ENCODE data around the gene POLN. TPM values are rescaled to one million over a fixed set of nuclear protein-coding genes. Genes with fewer than 3 reads are reported as not detected.

The POLN gene
- polyA plus RNA-seq, 1 donor (not counting 4 experiments of a cell fraction or from before 2014, with no cell fraction given) = 1.3 TPM

GRCh38 chr4:2251795-2252529, 10.0 kb upstream of the POLN start:
- Histone ChIP-seq H3K9me1 (ENCODE audit: control insufficient read depth, extremely low read depth, insufficient read depth, low read length) (no peaks in the 10 kb centered on the region), H3K4me2 (ENCODE audit: control insufficient read depth, extremely low read depth, insufficient read depth, low read depth, low read length) (no peak overlapping the region), H3K9me3 (ENCODE audit: control insufficient read depth, low read depth, low read length) (no peaks in the 10 kb centered on the region), H3K27ac (ENCODE audit: control insufficient read depth, insufficient read depth, low read length) (no peak overlapping the region), H3K27me3 (ENCODE audit: control insufficient read depth, extremely low read depth, insufficient read depth, low read length) (no peaks in the 10 kb centered on the region), H4K20me1 (ENCODE audit: control insufficient read depth, extremely low read depth, insufficient read depth, low read length) (no peaks in the 10 kb centered on the region), H2AFZ (ENCODE audit: control insufficient read depth, low read length) (no peak overlapping the region), H3K9ac (ENCODE audit: control insufficient read depth, extremely low read depth, insufficient read depth, low read length) (no peak overlapping the region), H3K79me2 (ENCODE audit: control insufficient read depth, insufficient read depth, low read length) (no peaks in the 10 kb centered on the region), H3K4me1 (ENCODE audit: control insufficient read depth, extremely low read depth, insufficient read depth, low read length) (no peaks in the 10 kb centered on the region), H3K36me3 (ENCODE audit: control insufficient read depth in 2 of 2, extremely low read depth in 1 of 2, insufficient read depth in 2 of 2, low read length in 2 of 2) (peaks cover 4 to 37% of the 10 kb centered on the region in 2 experiments), H3K4me3 (ENCODE audit: control insufficient read depth in 2 of 3, extremely low read depth in 1 of 3, insufficient read depth in 2 of 3, low read depth in 1 of 3, low read length in 3 of 3) (no peak overlapping the region)
- TF ChIP-seq CTCF (optimal IDR thresholded peaks at IDR 0.05 in 1 of 3, IDR thresholded peaks at IDR 0.05 in 1 of 3, conservative IDR thresholded peaks at IDR 0.05 in 1 of 3; ENCODE audit: extremely low read depth in 1 of 3, insufficient read depth in 2 of 3, low read length in 3 of 3) = no peak
- no peak for TF ChIP-seq EZH2 (IDR thresholded peaks at IDR 0.05; ENCODE audit: low read length)
- DNase-seq (ENCODE audit: low read depth, low spot score) (no peak), FAIRE-seq (no peak)
- dilution Hi-C loops (cut with MboI; ENCODE audit: extremely low pct_ligation_motif_present, low sequenced_read_pairs) = no loop called here

- no peak for DNase-seq (ENCODE audit: low read depth, low spot score)
- Histone ChIP-seq H4K20me1 (ENCODE audit: control insufficient read depth, extremely low read depth, insufficient read depth, low read length) (no peaks in the 10 kb centered on the region), H3K27ac (ENCODE audit: control insufficient read depth, insufficient read depth, low read length) (no peak overlapping the region), H3K4me2 (ENCODE audit: control insufficient read depth, extremely low read depth, insufficient read depth, low read depth, low read length) (no peak overlapping the region), H3K4me1 (ENCODE audit: control insufficient read depth, extremely low read depth, insufficient read depth, low read length) (no peaks in the 10 kb centered on the region), H3K9me1 (ENCODE audit: control insufficient read depth, extremely low read depth, insufficient read depth, low read length) (no peaks in the 10 kb centered on the region), H3K79me2 (ENCODE audit: control insufficient read depth, insufficient read depth, low read length) (no peaks in the 10 kb centered on the region), H3K4me3 (ENCODE audit: control insufficient read depth in 2 of 3, extremely low read depth in 1 of 3, insufficient read depth in 2 of 3, low read depth in 1 of 3, low read length in 3 of 3) (no peak overlapping the region), H3K9ac (ENCODE audit: control insufficient read depth, extremely low read depth, insufficient read depth, low read length) (no peak overlapping the region), H2AFZ (ENCODE audit: control insufficient read depth, low read length) (no peak overlapping the region), H3K9me3 (ENCODE audit: control insufficient read depth, low read depth, low read length) (no peaks in the 10 kb centered on the region), H3K36me3 (ENCODE audit: control insufficient read depth in 2 of 2, extremely low read depth in 1 of 2, insufficient read depth in 2 of 2, low read length in 2 of 2) (peaks cover 4 to 32% of the 10 kb centered on the region in 2 experiments), H3K27me3 (ENCODE audit: control insufficient read depth, extremely low read depth, insufficient read depth, low read length) (no peaks in the 10 kb centered on the region)
- no peak for FAIRE-seq
- TF ChIP-seq EZH2 (IDR thresholded peaks at IDR 0.05; ENCODE audit: low read length) = no peak
- TF ChIP-seq CTCF (optimal IDR thresholded peaks at IDR 0.05 in 1 of 3, IDR thresholded peaks at IDR 0.05 in 1 of 3, conservative IDR thresholded peaks at IDR 0.05 in 1 of 3; ENCODE audit: extremely low read depth in 1 of 3, insufficient read depth in 2 of 3, low read length in 3 of 3) = no peak
- dilution Hi-C loops (cut with MboI; ENCODE audit: extremely low pct_ligation_motif_present, low sequenced_read_pairs) = no loop called here
These were observed 9.3 kb upstream of the POLN start for GRCh38 chr4:2251073-2251794.

All from keratinocyte (primary cell).